HuH-7.5 (cell line): Measurements from ENCODE around the gene PRELID3B.

Source experiments
- DNase-seq: peaks from one replicate; pipeline ENCODE4 v3.0.0; 2011; ENCODE audit warnings: low spot score

The PRELID3B gene

GRCh38 chr20:59008715-59009336 is 33.8 kb downstream of the PRELID3B start:
- DNase-seq = no peak

GRCh38 chr20:59007665-59008511 is 34.7 kb downstream of the PRELID3B start:
- no peak for DNase-seq

DNA sequence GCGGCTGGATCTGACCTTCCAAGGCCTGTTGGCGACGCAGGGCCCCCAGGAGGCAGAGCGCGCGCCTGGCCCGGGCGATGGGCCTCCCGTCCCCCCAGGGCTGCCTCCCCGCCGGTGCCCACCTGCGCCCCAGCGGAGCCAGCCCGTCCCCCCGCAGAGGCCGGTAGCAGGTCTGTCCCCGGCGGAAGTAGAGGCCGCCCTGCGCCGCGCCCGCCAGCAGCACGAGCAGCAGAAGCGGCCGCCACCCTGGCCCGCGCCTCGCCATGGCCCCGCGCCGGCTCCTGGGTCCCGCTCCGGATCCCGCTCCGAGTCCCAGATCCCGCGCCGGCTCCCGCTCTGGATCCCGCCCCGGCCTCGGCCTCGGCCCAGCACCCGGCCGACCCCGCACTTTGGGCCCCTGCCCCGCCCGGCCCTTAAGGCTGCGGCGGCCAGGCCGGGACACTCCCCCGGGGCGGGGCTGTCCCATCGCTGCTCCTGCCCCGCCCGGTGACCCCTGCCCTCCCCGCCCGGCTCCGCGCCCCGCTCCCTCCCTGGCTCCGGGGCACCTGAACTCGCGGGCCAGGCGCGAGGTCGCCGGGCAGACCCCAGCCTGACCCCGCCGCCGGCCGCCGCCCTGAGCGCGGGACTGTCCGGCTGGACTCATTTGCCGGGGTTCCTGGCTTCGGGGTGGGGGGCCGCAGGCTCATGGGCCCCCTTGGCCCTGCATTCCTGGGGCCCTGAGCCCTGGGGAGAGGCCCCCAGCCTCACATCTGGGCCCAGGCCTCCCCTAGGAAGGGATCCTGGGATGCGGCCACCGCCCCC is 35.5 kb downstream of the PRELID3B start, which contains the start of gene CTSZ:
TSS of gene CTSZ (minus strand) at position 391 of the 801 bp plus-strand sequence. CDS start at position 265, 126 bp downstream.
- peak; percentile 88 for DNase-seq

GRCh38 chr20:59006167-59006863 is 36.3 kb downstream of the PRELID3B start:
- no peak for DNase-seq

DNA sequence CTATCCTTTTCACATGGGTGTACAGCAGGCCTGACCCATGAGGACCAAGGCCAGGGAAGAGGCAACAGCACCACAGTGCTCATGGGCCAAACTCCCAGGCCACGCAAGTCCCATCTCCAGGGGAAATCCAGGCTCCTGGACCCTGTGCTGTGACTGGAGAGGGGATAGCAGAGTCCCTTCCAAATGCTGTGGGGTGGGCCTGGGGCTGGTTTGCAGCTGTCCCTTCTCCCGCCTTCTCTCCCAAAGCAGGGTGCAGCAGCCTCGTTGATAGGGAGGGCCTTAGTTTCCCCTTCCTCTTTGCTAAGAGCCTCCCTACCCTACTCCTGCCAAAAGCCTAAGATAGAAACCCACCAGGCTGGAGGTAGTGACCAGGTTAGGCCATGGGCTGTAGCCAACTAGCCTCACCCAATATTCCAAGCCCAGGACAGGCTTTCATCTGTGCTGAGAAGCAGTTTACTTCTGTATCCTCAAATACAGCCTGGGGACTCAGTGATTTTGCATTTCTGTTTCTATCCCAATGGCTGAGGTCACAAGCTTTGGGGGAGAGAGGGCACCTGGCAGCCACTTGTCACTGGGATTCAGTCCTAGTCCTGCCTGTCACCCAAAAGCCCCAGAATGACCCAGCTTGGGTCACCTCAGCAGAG is 36.9 kb downstream of the PRELID3B start:
- DNase-seq = no peak

DNA sequence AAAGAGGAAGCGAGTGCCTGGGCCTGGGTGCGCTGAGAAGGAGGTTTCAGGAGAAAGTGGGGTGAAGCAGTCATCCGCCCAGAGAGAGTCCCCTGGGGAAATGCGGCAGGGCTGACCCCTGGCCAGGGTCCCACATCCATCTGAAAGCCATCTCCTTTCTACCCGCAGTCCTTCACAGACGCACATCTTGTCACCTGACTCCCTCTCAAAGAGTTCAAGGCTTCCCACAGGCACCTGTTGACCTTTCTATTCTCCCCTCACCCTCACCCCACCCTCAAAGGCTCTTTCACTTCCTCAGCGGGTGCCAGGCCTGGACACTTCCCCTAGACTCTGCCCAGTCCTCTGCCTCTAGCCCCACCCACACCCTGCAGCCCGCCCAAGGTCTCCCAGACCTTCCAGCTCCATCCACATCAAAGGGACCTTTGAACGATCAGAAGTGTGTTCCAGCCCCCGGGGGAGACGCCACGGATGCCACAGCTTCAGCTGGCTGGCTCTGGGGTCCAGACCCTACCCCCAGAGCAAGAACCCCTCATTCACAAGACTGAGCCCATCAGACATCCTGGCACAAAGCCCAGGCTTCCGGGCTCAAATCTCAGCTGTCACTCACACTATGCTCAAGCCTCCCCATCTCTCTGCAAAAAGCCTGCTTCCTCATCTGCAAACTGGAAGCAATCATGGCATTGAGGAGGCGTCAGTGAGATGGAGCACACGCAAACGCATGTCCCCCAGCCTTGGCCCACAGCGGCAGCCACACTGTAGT is 37.6 kb downstream of the PRELID3B start:
- DNase-seq = no peak

DNA sequence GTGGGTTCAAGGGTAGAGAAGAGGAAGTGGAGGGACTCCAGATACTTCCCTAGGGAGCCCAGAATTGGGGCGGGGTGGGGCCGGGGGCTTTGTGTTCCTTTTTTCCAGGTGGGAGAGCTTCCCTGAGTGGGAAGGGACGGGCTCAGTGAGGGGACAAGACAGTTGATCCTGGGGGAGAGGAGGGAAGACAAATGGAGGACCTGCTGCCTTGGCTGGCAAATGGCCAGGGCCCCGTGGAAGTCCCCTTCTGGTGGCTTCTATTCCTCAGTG is 38.2 kb downstream of the PRELID3B start:
- DNase-seq = no peak

DNA sequence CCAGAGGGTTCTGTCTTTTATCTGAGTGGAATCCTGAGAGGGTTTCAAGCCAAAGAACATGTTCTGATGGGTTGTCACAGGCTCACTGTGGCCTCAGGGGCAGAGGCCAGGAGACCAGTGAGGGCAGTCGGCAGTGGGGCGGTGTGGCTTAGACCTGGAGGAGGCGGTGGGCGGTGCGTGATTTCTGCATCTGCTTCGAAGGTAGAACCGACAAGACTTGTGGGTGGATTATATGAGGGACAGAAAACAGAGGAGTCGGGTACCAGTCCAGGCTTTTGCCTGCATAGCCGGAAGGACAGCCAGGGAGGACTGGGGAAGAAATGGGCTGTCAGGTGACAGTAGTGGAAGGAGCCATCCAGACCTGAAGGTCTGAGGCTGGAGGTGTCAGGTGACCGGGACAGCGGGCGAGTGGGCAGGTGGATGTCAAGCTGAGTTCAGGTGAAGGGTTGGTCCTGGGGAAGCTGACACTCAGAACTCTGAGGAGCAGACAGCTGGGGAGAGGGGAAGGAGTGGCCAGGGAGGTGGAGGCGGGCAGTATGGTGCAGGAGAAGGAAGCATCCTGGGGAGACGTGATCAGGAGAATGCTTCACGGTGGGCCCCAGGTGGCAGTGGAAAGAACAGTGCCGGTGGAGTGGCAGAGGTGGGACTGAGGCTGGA is 38.6 kb downstream of the PRELID3B start:
- DNase-seq = no peak

DNA sequence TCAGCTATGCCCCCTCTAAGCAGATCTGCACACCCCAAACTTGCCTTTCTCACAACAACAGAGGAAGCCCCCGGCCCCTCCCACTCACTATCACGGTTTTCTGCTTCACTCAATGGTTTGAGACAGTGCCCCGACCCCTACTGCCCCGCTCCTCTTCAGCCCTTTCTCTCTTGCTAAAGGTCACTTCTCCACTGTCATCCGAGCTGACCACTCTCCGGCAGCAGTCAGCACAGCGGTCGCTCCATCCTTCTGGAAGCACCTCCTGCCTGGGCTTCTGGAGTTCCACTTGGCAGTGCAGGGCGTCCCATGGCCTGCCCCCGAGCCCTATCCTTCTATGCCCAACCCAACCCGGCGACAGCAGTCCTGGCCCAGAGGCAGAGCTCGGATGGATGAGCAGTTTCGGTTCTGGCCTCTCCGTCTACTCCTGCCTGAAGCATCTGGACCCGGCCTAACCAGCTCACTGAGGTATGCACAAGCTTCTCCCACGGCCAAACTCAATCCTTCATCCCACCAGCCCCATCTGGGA is 39.6 kb downstream of the PRELID3B start:
- no peak for DNase-seq

DNA sequence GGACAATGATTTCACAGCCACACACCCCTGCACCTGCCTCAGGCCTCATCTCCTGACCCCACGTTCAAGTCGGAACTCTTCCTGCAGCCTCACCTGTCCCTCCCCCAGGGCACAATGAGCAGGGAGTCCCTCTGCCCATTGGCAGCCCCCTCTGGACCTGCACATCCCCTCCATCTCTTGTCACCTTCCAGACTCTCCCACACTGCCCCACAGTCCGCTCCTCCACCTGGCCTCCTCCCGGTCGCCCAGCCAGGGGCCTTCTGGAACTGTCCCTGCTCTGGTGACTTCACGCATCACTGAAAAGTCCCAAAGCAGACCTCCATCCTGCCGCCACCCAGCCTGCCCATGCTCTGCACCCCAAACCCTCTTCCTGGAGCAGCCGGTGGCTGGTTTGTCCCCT is 40.2 kb downstream of the PRELID3B start:
- DNase-seq = no peak

DNA sequence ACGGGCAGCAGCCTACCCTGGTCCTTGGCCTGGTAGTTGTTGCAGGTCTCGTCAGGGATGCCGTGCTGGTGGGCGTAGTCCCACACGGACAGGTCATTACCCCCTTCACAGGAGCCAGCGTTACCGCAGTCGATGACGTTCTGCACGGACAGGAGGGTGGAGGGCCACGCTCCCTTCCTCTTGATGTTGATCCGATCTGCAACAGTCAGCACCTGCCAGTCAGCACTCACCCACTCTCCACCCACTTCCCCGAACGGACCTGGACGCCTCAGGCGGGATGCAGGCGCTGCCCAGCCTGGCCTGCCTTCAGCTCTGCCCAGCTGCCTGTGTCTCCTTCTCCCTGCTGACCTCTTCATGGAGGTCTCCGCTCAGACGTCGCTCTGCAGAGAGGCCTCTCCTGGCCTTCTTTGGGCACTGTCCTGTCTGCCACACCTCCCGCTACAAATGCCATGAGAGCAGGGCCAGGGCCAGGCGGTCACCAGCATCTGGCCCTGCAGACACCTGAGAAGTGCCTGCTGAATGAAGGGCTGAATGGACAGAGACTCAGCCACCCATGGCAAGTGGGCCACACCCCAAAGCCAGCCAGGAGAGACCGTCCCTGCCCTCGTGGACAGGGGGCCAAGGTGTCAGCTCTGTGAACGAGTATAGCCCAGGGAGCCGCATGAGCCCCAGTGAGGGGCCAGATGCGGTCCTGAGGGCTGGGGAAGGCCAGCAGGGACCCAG is 41.0 kb downstream of the PRELID3B start:
- no peak for DNase-seq

GRCh38 chr20:59001068-59001448 is 41.5 kb downstream of the PRELID3B start:
- no peak for DNase-seq

GRCh38 chr20:59000326-59000725 is 42.3 kb downstream of the PRELID3B start:
- DNase-seq = no peak

DNA sequence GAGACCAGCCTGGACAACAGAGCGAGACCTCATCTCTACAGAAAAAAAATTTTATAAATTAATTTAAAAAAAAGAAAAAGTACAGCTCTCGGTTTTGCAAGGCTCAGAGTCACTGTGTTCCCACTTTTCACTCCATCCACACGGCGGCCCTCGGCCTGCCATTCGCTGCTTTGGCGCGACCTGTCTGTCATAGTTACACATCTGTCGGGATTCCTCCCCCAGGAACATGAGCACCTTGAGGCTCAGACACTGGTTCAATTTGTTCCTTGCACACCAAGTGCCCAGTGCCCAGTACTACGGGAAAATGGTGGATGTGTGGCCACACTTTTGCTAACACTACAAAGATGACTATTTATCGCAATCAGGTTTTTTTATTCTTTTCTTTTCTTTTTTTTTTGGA is 43.9 kb downstream of the PRELID3B start:
- no peak for DNase-seq

GRCh38 chr20:58997141-58997770 is 45.3 kb downstream of the PRELID3B start:
- no peak for DNase-seq

DNA sequence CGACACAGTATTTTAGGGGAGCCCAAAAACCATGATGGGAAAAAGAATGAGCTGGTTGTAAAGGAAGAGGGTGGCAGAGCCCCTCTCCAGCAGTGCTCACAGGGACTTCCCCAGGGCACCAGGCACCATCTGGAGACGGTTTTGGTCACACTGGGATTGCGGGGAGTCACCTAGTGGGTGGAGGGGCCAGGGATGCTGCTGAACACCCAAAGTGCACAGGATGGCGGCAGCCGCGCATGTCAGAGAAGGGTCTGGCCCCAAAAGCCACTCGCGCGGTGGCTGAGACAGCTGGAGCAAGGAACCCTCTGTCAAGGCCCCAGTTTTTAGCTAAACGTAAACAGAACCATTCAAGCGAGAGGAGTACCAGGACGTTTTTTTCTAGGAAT is 46.4 kb downstream of the PRELID3B start:
- no peak for DNase-seq

DNA sequence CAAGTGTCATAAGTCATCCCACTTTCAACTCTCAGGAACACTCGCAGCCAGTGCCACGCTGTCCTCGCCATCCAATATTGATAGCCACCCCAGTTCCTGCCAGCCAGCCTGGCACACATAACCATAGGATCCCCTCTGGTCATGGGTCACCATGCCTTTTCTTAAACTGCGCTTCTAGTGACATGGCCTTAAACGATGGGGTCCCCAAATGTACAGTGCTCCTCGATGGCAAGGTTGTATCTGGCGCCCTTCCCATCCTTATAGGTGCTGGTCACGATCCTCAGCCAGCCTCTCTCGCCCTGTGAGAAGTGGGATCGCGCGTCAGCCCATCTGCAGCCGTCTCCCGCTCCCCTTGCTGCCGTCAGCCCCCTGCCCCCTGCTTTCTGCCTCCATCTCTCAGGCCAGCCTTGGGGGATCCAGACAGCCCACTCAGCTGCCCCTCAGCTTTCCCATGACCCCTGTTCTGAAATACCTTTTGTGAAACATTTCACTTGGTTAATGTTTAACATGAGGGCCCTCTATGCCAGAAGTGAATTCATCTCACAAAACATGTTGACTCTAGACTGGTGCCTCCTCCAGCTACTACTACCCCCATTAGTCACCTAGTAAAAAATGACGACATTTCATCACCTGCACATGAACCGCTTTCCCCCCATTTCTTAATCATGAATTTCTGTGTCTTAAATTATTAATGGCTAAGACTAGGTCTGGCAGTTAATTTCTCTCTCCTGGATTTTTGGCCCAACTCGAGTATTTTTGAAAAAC is 46.9 kb downstream of the PRELID3B start:
- peak; percentile 87 for DNase-seq

GRCh38 chr20:58994390-58995159 is 48.0 kb downstream of the PRELID3B start:
- no peak for DNase-seq
